GM12878 (cell line): ENCODE data around the gene COTL1. TPM values are rescaled to one million over a fixed set of nuclear protein-coding genes. Genes with fewer than 3 reads are reported as not detected.

Source experiments
- BACH1 ChIP-seq: fragments of 450-650 bp; IDR thresholded peaks from 2 replicates; pipeline ENCODE4 v1.6.1; 2017; ENCODE audit warnings: mild to moderate bottlenecking, borderline replicate concordance
- BCL3 ChIP-seq: IDR thresholded peaks from 2 replicates; pipeline ENCODE4 v1.6.1; 2011; ENCODE audit warnings: borderline replicate concordance, low read depth, mild to moderate bottlenecking, moderate library complexity, low read length; ENCODE audit not compliant: insufficient read depth, poor library complexity, severe bottlenecking
- CHD1 ChIP-seq: IDR thresholded peaks from 2 replicates; pipeline ENCODE4 v1.6.1; 2012; ENCODE audit warnings: low read depth, low read length, improper control_type of control experiment
- EZH2 ChIP-seq: IDR thresholded peaks from 2 replicates; pipeline ENCODE4 v1.6.1; 2012; ENCODE audit warnings: low read depth, mild to moderate bottlenecking, control low read depth, inconsistent platforms, low read length, borderline replicate concordance; ENCODE audit not compliant: control insufficient read depth
- FOS ChIP-seq: IDR thresholded peaks from 3 replicates; pipeline ENCODE4 v1.6.1; 2011; ENCODE audit warnings: borderline replicate concordance; ENCODE audit not compliant: insufficient read length; ENCODE audit errors: extremely low read depth
- IKZF1 ChIP-seq: fragments of 450-650 bp; conservative IDR thresholded peaks from 2 replicates; pipeline ENCODE4 v1.6.1; 2017; ENCODE audit warnings: antibody characterized with exemption, mild to moderate bottlenecking
- IKZF2 ChIP-seq, 2 experiments: fragments of 450-650 bp; IDR thresholded peaks; 2 replicates each; pipeline ENCODE4 v1.6.1; 2017; ENCODE audit warnings: mild to moderate bottlenecking in 2 of 2, moderate library complexity in 2 of 2
- KAT2A ChIP-seq: conservative IDR thresholded peaks from 2 replicates; pipeline ENCODE4 v1.6.1; 2011; ENCODE audit warnings: low read depth, low read length; ENCODE audit not compliant: control insufficient read depth
- NFYB ChIP-seq: IDR thresholded peaks from 2 replicates; pipeline ENCODE4 v1.6.1; 2011; ENCODE audit warnings: low read depth, mild to moderate bottlenecking, low read length, improper control_type of control experiment, moderate library complexity; ENCODE audit not compliant: insufficient read depth
- NKRF ChIP-seq: fragments of 450-650 bp; conservative IDR thresholded peaks from 2 replicates; pipeline ENCODE4 v1.6.1; 2017; ENCODE audit warnings: mild to moderate bottlenecking, moderate library complexity
- RB1 ChIP-seq: fragments of 450-650 bp; formaldehyde crosslinking; IDR thresholded peaks from 2 replicates; pipeline ENCODE4 v1.6.1; 2017; ENCODE audit warnings: mild to moderate bottlenecking, borderline replicate concordance
- RCOR1 ChIP-seq: conservative IDR thresholded peaks from 2 replicates; pipeline ENCODE4 v1.6.1; 2012; ENCODE audit warnings: low read depth, low read length, improper control_type of control experiment
- SUPT20H ChIP-seq: IDR thresholded peaks from 2 replicates; pipeline ENCODE4 v1.6.1; 2011; ENCODE audit warnings: low read depth, mild to moderate bottlenecking, low read length, moderate library complexity, borderline replicate concordance; ENCODE audit not compliant: control insufficient read depth
- SUZ12 ChIP-seq: fragments of 200-600 bp; sonication (generic); IDR thresholded peaks from one replicate; pipeline ENCODE4 v1.6.1; 2018; ENCODE audit warnings: antibody characterized with exemption, mild to moderate bottlenecking; ENCODE audit not compliant: unreplicated experiment
- TARDBP ChIP-seq: IDR thresholded peaks from 2 replicates; pipeline ENCODE4 v1.6.1; 2016; ENCODE audit warnings: borderline replicate concordance
- ZBTB33 ChIP-seq: fragments of 450-650 bp; IDR thresholded peaks from 2 replicates; pipeline ENCODE4 v1.6.1; 2017; ENCODE audit warnings: mild to moderate bottlenecking
- ZNF687 ChIP-seq: fragments of 450-650 bp; IDR thresholded peaks from 2 replicates; pipeline ENCODE4 v1.6.1; 2017; ENCODE audit warnings: mild to moderate bottlenecking, moderate library complexity
- ZSCAN29 ChIP-seq: fragments of 450-650 bp; IDR thresholded peaks from 2 replicates; pipeline ENCODE4 v1.6.1; 2017; ENCODE audit warnings: mild to moderate bottlenecking, moderate library complexity
- polyA plus RNA-seq, 11 experiments: library from polyadenylated mRNA; depleted of rRNA in 4 of 11; unstranded in 6 of 11; stranded (reverse) in 5 of 11; fragments of >200 nt; fragmentation: Nextera tagmentation in 4 of 11; fragmentation: Illumina TruSeq in 1 of 11; extraction: Ambion mirVana in 4 of 11; extraction: Trizol in 1 of 11; gene quantifications; 1 replicate in 1 of 11; 2 replicates in 10 of 11; pipeline versions ENCODE4 v1.2.1 to v1.2.3, GENCODE V29; 2011 to 2016; ENCODE audit warnings: inconsistent platforms in 2 of 11, missing spikeins in 2 of 11, low read depth in 1 of 11
- total RNA-seq, 4 experiments: library from RNA; depleted of rRNA in 3 of 4; stranded (reverse); fragments of >200 nt in 3 of 4; fragmentation: Illumina TruSeq in 1 of 4; extraction: Trizol in 1 of 4; gene quantifications; 2 replicates each; pipeline versions ENCODE4 v1.2.1 to v1.2.3, GENCODE V29; 2013 to 2021
- TF ChIP-seq, protein P1 (sequence below): fragments of 450-650 bp; IDR thresholded peaks from 2 replicates; pipeline ENCODE4 v1.6.1; 2017; ENCODE audit warnings: mild to moderate bottlenecking, low read depth, inconsistent platforms; ENCODE audit not compliant: poor library complexity, severe bottlenecking

The COTL1 gene
- total and polyA plus RNA-seq, 10 of the 15 experiments (the other 5 are each of a cell fraction or from before 2014, with no cell fraction given) = 140 to 894 (median 330) TPM

- TF ChIP-seq SUZ12 (no peak), RB1 (no peak), TARDBP (no peak), RCOR1 (no peak), ZNF687 (no peak; the same call in 1 of the 2 replicates), SUPT20H (no peak), ZBTB33 (no peak), BCL3 (no peak), FOS (no peak), KAT2A (no peak), IKZF2 (IDR thresholded peaks at IDR 0.05) (peak; percentile 87), ZSCAN29 (no peak), NFYB (no peak), EZH2 (no peak), CHD1 (no peak), BACH1 (no peak; the same call in 1 of the 2 replicates), NKRF (no peak), IKZF1 (peak; percentile 91)
- TF ChIP-seq, protein P1, sequence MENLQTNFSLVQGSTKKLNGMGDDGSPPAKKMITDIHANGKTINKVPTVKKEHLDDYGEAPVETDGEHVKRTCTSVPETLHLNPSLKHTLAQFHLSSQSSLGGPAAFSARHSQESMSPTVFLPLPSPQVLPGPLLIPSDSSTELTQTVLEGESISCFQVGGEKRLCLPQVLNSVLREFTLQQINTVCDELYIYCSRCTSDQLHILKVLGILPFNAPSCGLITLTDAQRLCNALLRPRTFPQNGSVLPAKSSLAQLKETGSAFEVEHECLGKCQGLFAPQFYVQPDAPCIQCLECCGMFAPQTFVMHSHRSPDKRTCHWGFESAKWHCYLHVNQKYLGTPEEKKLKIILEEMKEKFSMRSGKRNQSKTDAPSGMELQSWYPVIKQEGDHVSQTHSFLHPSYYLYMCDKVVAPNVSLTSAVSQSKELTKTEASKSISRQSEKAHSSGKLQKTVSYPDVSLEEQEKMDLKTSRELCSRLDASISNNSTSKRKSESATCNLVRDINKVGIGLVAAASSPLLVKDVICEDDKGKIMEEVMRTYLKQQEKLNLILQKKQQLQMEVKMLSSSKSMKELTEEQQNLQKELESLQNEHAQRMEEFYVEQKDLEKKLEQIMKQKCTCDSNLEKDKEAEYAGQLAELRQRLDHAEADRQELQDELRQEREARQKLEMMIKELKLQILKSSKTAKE = peak; percentile 39
Measured at GRCh38 chr16:84519855-84520254, 98.0 kb downstream of the COTL1 start (continued).
